GM12878 (cell line): Measurements from ENCODE around the gene CDY2B.
"Not testable (repeated sequence)": the region's sequence is repeated elsewhere in the genome, so short reads cannot be mapped to it uniquely, and the experiment has no call there.

ENCODE experiments used
- CTCF ChIP-seq, 3 experiments: IDR thresholded peaks in 2 of 3; conservative IDR thresholded peaks in 1 of 3; 2 replicates each; pipeline ENCODE4 v1.5.1; 2011; ENCODE audit warnings: low read depth in 3 of 3, low read length in 3 of 3, mild to moderate bottlenecking in 3 of 3, control low read depth in 2 of 3, moderate library complexity in 2 of 3, inconsistent platforms in 1 of 3, mixed read lengths in 1 of 3; ENCODE audit not compliant: control insufficient read depth in 2 of 3, insufficient read depth in 1 of 3; ENCODE audit errors: extremely low read depth in 1 of 3
- FOXK2 ChIP-seq: fragments of 450-650 bp; IDR thresholded peaks from 2 replicates; pipeline ENCODE4 v1.6.1; 2017; ENCODE audit warnings: mild to moderate bottlenecking, moderate library complexity
- MAX ChIP-seq: IDR thresholded peaks from 2 replicates; pipeline ENCODE4 v1.6.1; 2012; ENCODE audit warnings: low read depth, low read length, improper control_type of control experiment
- NFYB ChIP-seq: IDR thresholded peaks from 2 replicates; pipeline ENCODE4 v1.6.1; 2011; ENCODE audit warnings: low read depth, mild to moderate bottlenecking, low read length, improper control_type of control experiment, moderate library complexity; ENCODE audit not compliant: insufficient read depth
- ZBED1 ChIP-seq: IDR thresholded peaks from 2 replicates; pipeline ENCODE4 v1.6.1; 2016; ENCODE audit warnings: borderline replicate concordance
- ZNF24 ChIP-seq: fragments of 450-650 bp; IDR thresholded peaks from 2 replicates; pipeline ENCODE4 v1.6.1; 2017; ENCODE audit warnings: antibody characterized with exemption, mild to moderate bottlenecking

DNA sequence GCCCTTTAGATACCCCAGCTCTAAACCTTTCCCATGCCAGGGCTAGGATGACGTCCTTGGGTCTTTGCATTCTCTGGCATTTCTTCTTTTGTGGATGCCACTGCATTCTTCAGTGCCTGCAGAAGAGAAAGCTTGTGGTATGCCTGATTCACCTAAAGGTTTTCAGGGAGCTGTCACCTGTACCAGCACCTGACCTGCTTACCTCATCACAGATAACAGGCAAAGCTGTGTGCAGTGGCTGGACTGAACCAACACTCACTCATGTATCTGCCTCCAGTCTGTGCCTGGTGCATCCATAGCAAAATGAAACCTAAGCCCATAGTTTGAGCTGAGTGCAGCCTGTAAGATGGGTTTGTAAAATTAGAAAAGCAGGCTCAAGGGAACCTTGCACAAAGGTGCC is 3.3 kb downstream of the CDY2B start:
- TF ChIP-seq MAX; ZBED1; CTCF (IDR thresholded peaks at IDR 0.05 in 2 of 3, conservative IDR thresholded peaks at IDR 0.05 in 1 of 3; ENCODE audit: control insufficient read depth in 2 of 3, extremely low read depth in 1 of 3, insufficient read depth in 1 of 3, low read depth in 3 of 3, low read length in 3 of 3); FOXK2; ZNF24; NFYB: not testable (repeated sequence)
